Measurements from ENCODE around the gene PCSK6.
"Not testable (repeated sequence)": the region's sequence is repeated elsewhere in the genome, so short reads cannot be mapped to it uniquely, and the experiment has no call there.

Gene PCSK6

DNA sequence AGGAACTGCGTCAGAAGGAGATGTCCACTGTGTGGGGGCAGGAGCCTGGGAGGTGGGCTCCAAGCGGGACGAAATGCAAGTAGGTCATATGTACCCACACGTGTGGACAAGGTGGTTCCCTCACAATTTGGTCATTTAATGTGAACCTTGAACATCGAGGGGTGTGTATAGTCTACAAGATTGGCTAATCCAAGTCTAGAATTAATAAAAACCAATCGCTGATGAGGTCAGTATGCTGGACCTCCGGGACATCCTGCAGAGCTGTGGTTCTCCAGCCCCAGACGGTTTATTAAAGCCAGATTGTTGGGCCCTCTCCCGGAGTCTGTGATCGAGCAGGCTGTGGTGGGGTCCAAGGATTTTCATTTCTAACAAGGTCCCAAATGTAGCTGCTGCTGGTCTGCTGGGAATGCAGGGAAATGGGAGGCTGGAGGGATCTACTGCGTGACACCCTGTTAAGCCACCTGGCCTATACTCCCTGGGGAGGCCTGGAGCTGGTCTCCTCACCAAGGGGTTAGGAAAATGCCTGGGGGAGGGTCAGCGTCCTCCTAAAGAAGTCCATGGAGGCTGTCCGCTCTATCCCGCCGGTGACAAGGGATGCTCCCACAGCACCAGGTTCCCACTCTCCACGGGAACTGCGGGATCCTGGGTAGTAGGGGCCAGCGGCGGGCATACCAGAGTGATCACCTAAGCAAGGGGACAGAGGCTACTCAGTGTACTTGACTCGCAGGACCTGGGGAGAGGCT, 25.1 kb downstream of the PCSK6 start:
- TF ChIP-seq, protein P1, sequence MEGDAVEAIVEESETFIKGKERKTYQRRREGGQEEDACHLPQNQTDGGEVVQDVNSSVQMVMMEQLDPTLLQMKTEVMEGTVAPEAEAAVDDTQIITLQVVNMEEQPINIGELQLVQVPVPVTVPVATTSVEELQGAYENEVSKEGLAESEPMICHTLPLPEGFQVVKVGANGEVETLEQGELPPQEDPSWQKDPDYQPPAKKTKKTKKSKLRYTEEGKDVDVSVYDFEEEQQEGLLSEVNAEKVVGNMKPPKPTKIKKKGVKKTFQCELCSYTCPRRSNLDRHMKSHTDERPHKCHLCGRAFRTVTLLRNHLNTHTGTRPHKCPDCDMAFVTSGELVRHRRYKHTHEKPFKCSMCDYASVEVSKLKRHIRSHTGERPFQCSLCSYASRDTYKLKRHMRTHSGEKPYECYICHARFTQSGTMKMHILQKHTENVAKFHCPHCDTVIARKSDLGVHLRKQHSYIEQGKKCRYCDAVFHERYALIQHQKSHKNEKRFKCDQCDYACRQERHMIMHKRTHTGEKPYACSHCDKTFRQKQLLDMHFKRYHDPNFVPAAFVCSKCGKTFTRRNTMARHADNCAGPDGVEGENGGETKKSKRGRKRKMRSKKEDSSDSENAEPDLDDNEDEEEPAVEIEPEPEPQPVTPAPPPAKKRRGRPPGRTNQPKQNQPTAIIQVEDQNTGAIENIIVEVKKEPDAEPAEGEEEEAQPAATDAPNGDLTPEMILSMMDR (IDR thresholded peaks at IDR 0.05; ENCODE audit: low read depth, low read length): no peak
- H3K4me3 ChIP-seq (ENCODE audit: low read depth, low read length): no peak overlapping the region

DNA sequence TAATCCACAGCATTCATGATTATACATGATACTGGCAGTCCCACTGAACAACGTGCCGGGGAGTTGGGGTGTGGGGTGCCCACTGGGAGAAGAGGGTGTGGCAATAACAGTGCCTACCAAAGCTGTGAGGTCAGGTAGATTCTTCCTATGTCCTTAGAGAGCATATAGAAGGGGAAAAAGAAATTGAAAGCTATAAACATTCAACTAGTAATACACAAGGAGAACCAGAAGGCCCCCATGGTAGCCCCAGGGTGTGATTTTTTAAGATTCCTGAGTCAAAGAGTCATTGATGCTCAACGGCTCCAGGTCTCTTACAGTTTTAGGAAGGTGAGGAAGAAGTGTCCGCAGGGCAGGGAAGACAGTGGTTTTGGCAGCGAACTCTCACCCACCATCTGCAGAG, 25.8 kb downstream of the PCSK6 start:
- not testable (repeated sequence) for H3K4me3 ChIP-seq (ENCODE audit: low read depth, low read length)

DNA sequence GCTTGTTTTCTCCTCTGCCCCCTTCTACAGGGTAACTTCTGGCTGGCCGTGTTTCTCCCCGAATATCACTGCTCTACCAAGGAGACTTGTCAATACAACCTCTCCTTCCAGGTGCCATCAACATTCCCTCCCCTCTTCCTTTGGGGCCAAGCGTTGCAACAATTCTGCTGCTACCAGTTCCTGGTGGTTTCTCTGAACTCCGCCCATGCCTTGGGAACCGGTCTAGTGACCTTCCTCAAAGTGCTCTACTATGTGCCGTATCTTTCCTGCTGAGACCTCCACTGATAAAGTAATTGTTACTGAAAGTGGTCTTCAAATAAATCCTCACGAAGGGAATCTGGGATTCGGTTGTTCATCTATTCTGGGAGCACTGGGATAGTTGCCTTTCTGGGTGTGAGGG, 26.2 kb downstream of the PCSK6 start:
- no peak overlapping the region for H3K4me3 ChIP-seq (ENCODE audit: low read depth, low read length)
- TF ChIP-seq, protein P1 (IDR thresholded peaks at IDR 0.05; ENCODE audit: low read depth, low read length): no peak

DNA sequence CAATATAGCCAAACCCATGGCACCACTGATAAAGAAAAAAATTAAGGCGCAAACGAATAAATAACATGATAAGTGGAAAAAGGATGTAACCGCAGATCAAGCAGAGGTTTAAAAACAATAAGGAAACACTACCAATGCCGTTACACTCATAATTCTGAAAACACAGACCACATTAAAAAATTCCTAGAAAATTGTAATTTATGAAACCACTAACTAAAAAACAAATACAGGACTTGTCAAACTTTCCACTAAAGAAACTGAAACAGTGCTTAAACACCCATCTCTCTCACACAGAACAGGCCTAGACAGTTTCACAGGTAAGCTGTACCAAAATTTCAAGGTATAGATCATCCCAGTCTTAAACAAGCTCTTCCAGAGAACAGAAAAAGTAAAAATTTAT, 28.4 kb downstream of the PCSK6 start:
- TF ChIP-seq, protein P1 (IDR thresholded peaks at IDR 0.05; ENCODE audit: low read depth, low read length): no peak
- no peak overlapping the region for H3K4me3 ChIP-seq (ENCODE audit: low read depth, low read length)

DNA sequence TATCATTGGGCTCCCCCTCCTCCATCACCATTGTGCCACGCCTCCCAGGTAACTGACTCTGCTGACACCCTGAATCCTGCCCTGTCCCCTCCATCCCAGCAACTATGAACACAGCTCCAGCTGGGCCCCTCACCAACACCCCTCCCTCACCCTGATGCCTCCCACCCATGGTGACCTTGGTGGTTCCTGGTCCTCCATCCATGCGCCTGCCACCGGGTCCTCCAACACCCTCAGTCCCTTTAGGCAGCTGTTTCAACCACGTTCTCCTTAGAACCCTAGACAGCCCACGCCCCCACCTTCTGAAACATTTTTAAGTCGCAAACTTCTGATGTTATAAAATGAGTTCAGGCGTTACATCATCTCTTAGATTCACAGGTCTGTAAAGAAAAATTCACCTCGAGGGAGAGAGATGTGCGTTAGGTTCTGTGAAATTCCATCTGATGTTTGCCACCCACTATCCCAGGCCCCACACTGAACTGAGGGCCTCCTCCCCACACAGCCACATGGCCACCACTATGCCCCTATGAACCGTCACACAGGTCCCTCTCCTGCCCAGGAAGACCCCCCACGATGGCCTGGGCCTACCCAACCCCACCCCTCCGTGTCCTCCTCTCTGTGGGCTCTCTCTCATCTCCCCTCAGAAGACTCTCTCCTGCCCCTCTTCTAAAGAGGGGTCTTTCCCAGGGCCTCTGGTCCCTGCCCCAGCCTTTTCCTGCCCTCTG, 29.8 kb downstream of the PCSK6 start:
- TF ChIP-seq, protein P1 (IDR thresholded peaks at IDR 0.05; ENCODE audit: low read depth, low read length): no peak
- H3K4me3 ChIP-seq (ENCODE audit: low read depth, low read length): no peak overlapping the region

DNA sequence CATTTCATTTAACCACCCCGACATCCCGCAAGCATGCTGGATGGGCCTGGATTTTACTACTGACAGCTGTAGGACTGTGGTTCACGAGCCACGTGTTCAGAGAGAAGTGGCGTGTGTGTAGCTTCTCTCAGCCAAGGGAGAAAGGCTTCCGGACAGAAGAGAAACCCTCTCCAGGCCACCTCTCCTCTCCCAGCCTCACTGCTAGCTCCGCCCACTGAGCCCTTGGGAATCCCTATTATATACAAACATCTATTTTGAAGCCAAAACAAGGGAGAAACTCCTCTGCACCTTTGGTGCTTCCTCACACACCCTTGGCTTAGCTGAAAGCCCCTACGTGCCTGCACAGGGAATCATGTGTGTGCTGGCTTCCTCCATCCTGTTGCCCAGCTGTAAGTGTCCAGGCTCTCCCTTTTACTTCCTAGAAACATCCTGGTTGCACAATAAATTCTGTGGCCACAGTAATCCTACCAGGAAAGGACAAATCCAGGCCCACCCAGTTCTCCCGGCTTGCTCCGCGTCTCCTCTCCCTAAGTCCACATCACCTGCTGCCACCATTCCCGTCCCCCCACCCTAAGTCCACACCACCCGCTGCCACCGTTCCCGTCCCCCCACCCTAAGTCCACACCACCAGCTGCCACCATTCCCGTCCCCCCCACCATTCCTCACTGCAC, 30.5 kb downstream of the PCSK6 start:
- TF ChIP-seq, protein P1 (IDR thresholded peaks at IDR 0.05; ENCODE audit: low read depth, low read length): no peak
- H3K4me3 ChIP-seq (ENCODE audit: low read depth, low read length): no peak overlapping the region

DNA sequence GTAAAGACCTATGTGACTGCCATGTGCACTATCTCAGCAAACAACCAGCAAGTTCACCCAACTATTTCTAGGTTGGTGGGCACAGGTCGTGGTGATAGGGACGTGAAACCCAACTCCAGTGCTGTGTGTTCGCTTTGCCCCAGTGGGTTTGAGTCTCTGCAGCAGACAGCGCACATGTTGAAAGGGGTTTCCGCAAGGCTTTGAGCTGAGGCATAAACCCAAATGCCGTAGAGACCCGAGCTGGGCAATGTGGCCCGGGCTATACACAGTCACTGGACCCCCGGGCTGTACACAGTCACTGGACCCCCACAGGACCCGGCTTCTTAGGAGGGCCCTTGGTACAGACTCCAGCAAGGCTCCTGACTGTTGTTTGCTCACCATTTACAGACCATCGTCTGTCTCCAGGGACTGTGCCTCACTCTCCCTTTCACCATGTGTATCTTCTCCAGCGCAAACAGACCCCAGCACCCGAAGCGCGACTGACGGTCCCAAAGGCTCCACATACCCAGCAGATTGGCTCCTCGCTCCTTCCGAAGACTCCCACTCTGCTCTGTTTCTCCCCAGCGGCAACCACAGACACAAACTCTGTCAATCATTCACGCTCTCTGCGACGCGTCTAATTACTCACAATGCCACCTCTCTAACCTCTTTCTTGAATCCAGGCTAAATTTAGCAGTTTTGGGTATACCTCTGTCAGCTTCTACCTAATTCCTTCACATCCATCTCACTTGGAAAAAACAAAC, 31.2 kb downstream of the PCSK6 start:
- no peak overlapping the region for H3K4me3 ChIP-seq (ENCODE audit: low read depth, low read length)
- TF ChIP-seq, protein P1 (IDR thresholded peaks at IDR 0.05; ENCODE audit: low read depth, low read length): no peak

Data from WI38 (cell line).